AG08395 (cell line): ENCODE results near the gene IMPDH2.

Experiments
- DNase-seq: peaks from one replicate; pipeline ENCODE4 v3.0.0; 2012; ENCODE audit warnings: mixed read lengths, low spot score

Gene IMPDH2

GRCh38 chr3:49005998-49006397 is 23.2 kb downstream of the IMPDH2 start:
- DNase-seq, result no peak

- DNase-seq, result no peak
Measured at GRCh38 chr3:49005303-49005680, 23.9 kb downstream of the IMPDH2 start.

- DNase-seq, result no peak
Measured at GRCh38 chr3:49004352-49005302, 24.6 kb downstream of the IMPDH2 start.

- DNase-seq, result no peak
Measured at GRCh38 chr3:49001155-49001554, 28.0 kb downstream of the IMPDH2 start.

- no peak for DNase-seq
Measured at GRCh38 chr3:48999085-48999858, 29.9 kb downstream of the IMPDH2 start.

GRCh38 chr3:48997714-48998637 is 31.2 kb downstream of the IMPDH2 start:
- DNase-seq, result no peak

- no peak for DNase-seq
Measured at GRCh38 chr3:48997102-48997635, 32.0 kb downstream of the IMPDH2 start.

GRCh38 chr3:48996640-48997039 is 32.6 kb downstream of the IMPDH2 start:
- no peak for DNase-seq

- DNase-seq, result no peak
Measured at GRCh38 chr3:48993834-48994233, 35.4 kb downstream of the IMPDH2 start.

GRCh38 chr3:48991851-48992545 is 37.2 kb downstream of the IMPDH2 start:
- DNase-seq, result no peak

- DNase-seq, result peak; percentile 33
Measured at GRCh38 chr3:48990636-48991469, 38.3 kb downstream of the IMPDH2 start.

- peak; percentile 93 for DNase-seq
Measured at GRCh38 chr3:48989796-48990635, 39.2 kb downstream of the IMPDH2 start, which contains the start of gene P4HTM. TSS of gene P4HTM (plus strand) at chr3:48990241. CDS start at chr3:48990257, 16 bp downstream.

- no peak for DNase-seq
Measured at GRCh38 chr3:48989126-48989795, 39.9 kb downstream of the IMPDH2 start.

GRCh38 chr3:48985831-48986376 is 43.3 kb downstream of the IMPDH2 start:
- DNase-seq, result no peak

- DNase-seq, result no peak
Measured at GRCh38 chr3:48984663-48985062, 44.5 kb downstream of the IMPDH2 start.

GRCh38 chr3:48983096-48983495 is 46.1 kb downstream of the IMPDH2 start:
- no peak for DNase-seq

- DNase-seq, result no peak
Measured at GRCh38 chr3:48982686-48983085, 46.5 kb downstream of the IMPDH2 start.

- DNase-seq, result no peak
Measured at GRCh38 chr3:48982016-48982415, 47.2 kb downstream of the IMPDH2 start.
